ENCODE results near the gene MAGI2.

Gene MAGI2

GRCh38 chr7:79401254-79401653, 52.2 kb downstream of the MAGI2 start:
- no peak overlapping the region for H2AFZ ChIP-seq (ENCODE audit: low read depth, low read length)
- no peaks in the 10 kb centered on the region for H3K36me3 ChIP-seq (ENCODE audit: insufficient read depth, low read length)
- H3K79me2 ChIP-seq (ENCODE audit: insufficient read depth, low read length): no peaks in the 10 kb centered on the region
- H3K9ac ChIP-seq (ENCODE audit: low read depth, low read length): no peak overlapping the region
- H4K20me1 ChIP-seq (ENCODE audit: insufficient read depth, low read length): no peaks in the 10 kb centered on the region
- H3K4me3 ChIP-seq (ENCODE audit: low read depth in 1 of 2, low read length in 2 of 2): no peak overlapping the region
- H3K4me2 ChIP-seq (ENCODE audit: insufficient read depth, low read length): no peak overlapping the region
- DNase-seq (no peak), ATAC-seq (ENCODE audit: insufficient read depth, low read depth) (no peak)
- no peaks in the 10 kb centered on the region for H3K4me1 ChIP-seq (ENCODE audit: insufficient read depth, low read length)
- H3K9me3 ChIP-seq (ENCODE audit: insufficient read depth, low read length, severe bottlenecking): no peaks in the 10 kb centered on the region
- TF ChIP-seq EZH2 (IDR thresholded peaks at IDR 0.05; ENCODE audit: borderline replicate concordance, low read depth, low read length, severe bottlenecking): no peak
- TF ChIP-seq CTCF (IDR thresholded peaks at IDR 0.05; ENCODE audit: borderline replicate concordance, extremely low read depth, low read length, poor library complexity, severe bottlenecking): no peak
- no peak overlapping the region for H3K27ac ChIP-seq (ENCODE audit: low read length)
- no peaks in the 10 kb centered on the region for H3K27me3 ChIP-seq (ENCODE audit: insufficient read depth, low read length, poor library complexity)

- no peak overlapping the region for H3K4me2 ChIP-seq (ENCODE audit: insufficient read depth, low read length)
- H3K4me3 ChIP-seq (ENCODE audit: low read depth in 1 of 2, low read length in 2 of 2): no peak overlapping the region
- H3K79me2 ChIP-seq (ENCODE audit: insufficient read depth, low read length): no peaks in the 10 kb centered on the region
- no peak overlapping the region for H3K9ac ChIP-seq (ENCODE audit: low read depth, low read length)
- no peaks in the 10 kb centered on the region for H3K36me3 ChIP-seq (ENCODE audit: insufficient read depth, low read length)
- no peak overlapping the region for H2AFZ ChIP-seq (ENCODE audit: low read depth, low read length)
- H3K9me3 ChIP-seq (ENCODE audit: insufficient read depth, low read length, severe bottlenecking): no peaks in the 10 kb centered on the region
- H4K20me1 ChIP-seq (ENCODE audit: insufficient read depth, low read length): no peaks in the 10 kb centered on the region
- TF ChIP-seq EZH2 (IDR thresholded peaks at IDR 0.05; ENCODE audit: borderline replicate concordance, low read depth, low read length, severe bottlenecking) (no peak), CTCF (IDR thresholded peaks at IDR 0.05; ENCODE audit: borderline replicate concordance, extremely low read depth, low read length, poor library complexity, severe bottlenecking) (no peak)
- no peaks in the 10 kb centered on the region for H3K27me3 ChIP-seq (ENCODE audit: insufficient read depth, low read length, poor library complexity)
- DNase-seq (no peak), ATAC-seq (ENCODE audit: insufficient read depth, low read depth) (no peak)
- H3K27ac ChIP-seq (ENCODE audit: low read length): no peak overlapping the region
- H3K4me1 ChIP-seq (ENCODE audit: insufficient read depth, low read length): no peaks in the 10 kb centered on the region
Measured at GRCh38 chr7:79400222-79400621, 53.2 kb downstream of the MAGI2 start.

- Histone ChIP-seq H3K9me3 (ENCODE audit: insufficient read depth, low read length, severe bottlenecking) (no peaks in the 10 kb centered on the region), H3K4me1 (ENCODE audit: insufficient read depth, low read length) (no peaks in the 10 kb centered on the region), H3K27me3 (ENCODE audit: insufficient read depth, low read length, poor library complexity) (no peaks in the 10 kb centered on the region), H3K27ac (ENCODE audit: low read length) (no peak overlapping the region), H3K79me2 (ENCODE audit: insufficient read depth, low read length) (no peaks in the 10 kb centered on the region), H3K4me3 (ENCODE audit: low read depth in 1 of 2, low read length in 2 of 2) (no peak overlapping the region), H3K4me2 (ENCODE audit: insufficient read depth, low read length) (no peak overlapping the region), H3K9ac (ENCODE audit: low read depth, low read length) (no peak overlapping the region), H2AFZ (ENCODE audit: low read depth, low read length) (no peak overlapping the region), H3K36me3 (ENCODE audit: insufficient read depth, low read length) (no peaks in the 10 kb centered on the region), H4K20me1 (ENCODE audit: insufficient read depth, low read length) (no peaks in the 10 kb centered on the region)
- DNase-seq (no peak), ATAC-seq (ENCODE audit: insufficient read depth, low read depth) (no peak)
- TF ChIP-seq CTCF (IDR thresholded peaks at IDR 0.05; ENCODE audit: borderline replicate concordance, extremely low read depth, low read length, poor library complexity, severe bottlenecking) (no peak), EZH2 (IDR thresholded peaks at IDR 0.05; ENCODE audit: borderline replicate concordance, low read depth, low read length, severe bottlenecking) (no peak)
Measured at GRCh38 chr7:79398138-79398749, 55.2 kb downstream of the MAGI2 start.

Measured in DND-41 (cell line).